ENCODE measurements around the gene PARD3. TPM values are rescaled to one million over a fixed set of nuclear protein-coding genes. Genes with fewer than 3 reads are reported as not detected.

Gene PARD3
- total and polyA plus RNA-seq, 12 donors: 17.0 to 93.8 (median 47.3) TPM

DNA sequence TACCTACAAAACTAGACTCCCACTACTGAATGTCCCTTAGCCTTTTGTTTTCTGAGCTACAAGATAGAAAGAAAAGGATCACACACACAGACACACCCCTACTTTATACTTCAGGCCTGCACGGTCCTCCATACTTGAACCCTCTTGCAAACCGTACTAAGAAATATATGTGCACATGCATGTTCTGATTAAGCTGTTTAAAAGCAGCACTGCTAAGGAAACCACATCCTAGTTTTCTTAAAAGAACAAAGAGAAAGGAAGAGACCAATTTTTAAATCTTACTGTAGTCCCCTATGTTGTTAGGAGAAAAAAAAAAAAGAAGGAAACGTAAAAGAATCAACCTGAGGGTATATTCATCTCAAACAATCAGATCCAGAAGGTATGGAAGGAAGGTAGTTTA, 501.2 kb downstream of the PARD3 start:
- DNase-seq: no peak
- H3K9me3 ChIP-seq (replicated peaks in 1 of 3): no peaks in the 10 kb centered on the region

DNA sequence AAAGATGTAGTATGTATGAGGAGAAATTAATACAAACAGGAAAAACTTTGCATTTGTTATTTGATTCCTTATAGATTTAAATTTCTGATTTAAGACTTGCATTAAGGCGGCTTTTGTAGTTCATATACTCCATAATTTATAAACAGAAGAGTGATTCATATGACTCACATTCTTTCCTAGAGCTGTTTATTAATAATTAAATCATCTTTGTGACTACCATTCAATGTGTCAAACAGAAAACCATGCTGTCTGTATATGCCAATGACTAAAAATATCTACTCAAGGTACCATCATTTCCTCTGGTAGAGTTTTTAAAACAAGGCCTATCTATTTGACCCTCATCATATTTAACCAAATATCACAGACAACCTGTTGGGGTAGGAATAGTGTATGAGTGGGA, 501.7 kb downstream of the PARD3 start:
- 94 to 98% (median 96%) methylated on average over 1 of the region's 1 CpG for WGBS, 4 donors
- H3K36me3 ChIP-seq (replicated peaks in 1 of 2): no peaks in the 10 kb centered on the region
- TF ChIP-seq POLR2A (IDR thresholded peaks at IDR 0.05): no peak
- TF ChIP-seq, protein P1, sequence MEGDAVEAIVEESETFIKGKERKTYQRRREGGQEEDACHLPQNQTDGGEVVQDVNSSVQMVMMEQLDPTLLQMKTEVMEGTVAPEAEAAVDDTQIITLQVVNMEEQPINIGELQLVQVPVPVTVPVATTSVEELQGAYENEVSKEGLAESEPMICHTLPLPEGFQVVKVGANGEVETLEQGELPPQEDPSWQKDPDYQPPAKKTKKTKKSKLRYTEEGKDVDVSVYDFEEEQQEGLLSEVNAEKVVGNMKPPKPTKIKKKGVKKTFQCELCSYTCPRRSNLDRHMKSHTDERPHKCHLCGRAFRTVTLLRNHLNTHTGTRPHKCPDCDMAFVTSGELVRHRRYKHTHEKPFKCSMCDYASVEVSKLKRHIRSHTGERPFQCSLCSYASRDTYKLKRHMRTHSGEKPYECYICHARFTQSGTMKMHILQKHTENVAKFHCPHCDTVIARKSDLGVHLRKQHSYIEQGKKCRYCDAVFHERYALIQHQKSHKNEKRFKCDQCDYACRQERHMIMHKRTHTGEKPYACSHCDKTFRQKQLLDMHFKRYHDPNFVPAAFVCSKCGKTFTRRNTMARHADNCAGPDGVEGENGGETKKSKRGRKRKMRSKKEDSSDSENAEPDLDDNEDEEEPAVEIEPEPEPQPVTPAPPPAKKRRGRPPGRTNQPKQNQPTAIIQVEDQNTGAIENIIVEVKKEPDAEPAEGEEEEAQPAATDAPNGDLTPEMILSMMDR (IDR thresholded peaks at IDR 0.05): no peak

More for the DNA sequence above, 501.2 kb downstream of the PARD3 start:
- no peak overlapping the region for H3K27ac ChIP-seq
- no peaks in the 10 kb centered on the region for H3K27me3 ChIP-seq
- 65 to 79% (median 74%) methylated on average over 3 of the region's 3 CpGs for WGBS, 4 donors
- no peak overlapping the region for H3K4me3 ChIP-seq
- H3K4me1 ChIP-seq (replicated peaks in 1 of 2): peaks cover 0 to 8% of the 10 kb centered on the region in 2 donors
- H3K36me3 ChIP-seq (replicated peaks in 1 of 2): no peaks in the 10 kb centered on the region
- intact Hi-C loops (cut with DNase I): no loop called here
- TF ChIP-seq, protein P1 (IDR thresholded peaks at IDR 0.05): no peak
- no peak for TF ChIP-seq POLR2A (IDR thresholded peaks at IDR 0.05)

DNA sequence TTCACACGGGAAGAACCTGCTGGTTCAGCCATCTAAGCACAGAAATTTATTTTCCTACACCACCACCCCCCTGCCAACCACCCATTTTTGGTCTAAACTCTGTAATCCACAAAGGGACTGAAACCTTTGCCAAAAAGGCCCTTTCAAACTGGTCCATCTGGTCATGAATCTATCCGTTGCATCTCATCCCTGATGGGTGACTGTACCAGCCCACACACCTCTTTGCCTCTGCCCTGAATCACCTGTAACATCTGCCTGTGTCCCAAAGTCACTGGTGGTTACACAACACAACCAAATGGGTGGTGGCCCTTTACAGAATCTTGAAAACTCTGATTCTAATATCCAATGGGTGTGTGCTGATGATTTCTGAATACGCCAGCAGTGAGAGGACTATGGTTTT, 503.4 kb downstream of the PARD3 start:
- Histone ChIP-seq H3K4me1 (replicated peaks in 1 of 2) (peaks cover 0 to 8% of the 10 kb centered on the region in 2 donors), H3K9me3 (replicated peaks in 1 of 3) (no peaks in the 10 kb centered on the region), H3K36me3 (replicated peaks in 1 of 2) (no peaks in the 10 kb centered on the region), H3K27me3 (no peaks in the 10 kb centered on the region), H3K4me3 (no peak overlapping the region), H3K27ac (no peak overlapping the region)
- intact Hi-C loops (cut with DNase I): no loop called here
- whole genome bisulfite sequencing, 4 donors: 90 to 95% (median 93%) methylated on average over 3 of the region's 3 CpGs
- no peak for DNase-seq
- TF ChIP-seq POLR2A (IDR thresholded peaks at IDR 0.05): no peak
- TF ChIP-seq, protein P1 (IDR thresholded peaks at IDR 0.05): no peak

More for the DNA sequence above, 501.7 kb downstream of the PARD3 start:
- H3K4me1 ChIP-seq (replicated peaks in 1 of 2): peaks cover 0 to 8% of the 10 kb centered on the region in 2 donors
- H3K9me3 ChIP-seq (replicated peaks in 1 of 3): no peaks in the 10 kb centered on the region
- no peak overlapping the region for H3K4me3 ChIP-seq
- intact Hi-C loops (cut with DNase I): no loop called here
- H3K27me3 ChIP-seq: no peaks in the 10 kb centered on the region
- no peak for DNase-seq
- no peak overlapping the region for H3K27ac ChIP-seq

DNA sequence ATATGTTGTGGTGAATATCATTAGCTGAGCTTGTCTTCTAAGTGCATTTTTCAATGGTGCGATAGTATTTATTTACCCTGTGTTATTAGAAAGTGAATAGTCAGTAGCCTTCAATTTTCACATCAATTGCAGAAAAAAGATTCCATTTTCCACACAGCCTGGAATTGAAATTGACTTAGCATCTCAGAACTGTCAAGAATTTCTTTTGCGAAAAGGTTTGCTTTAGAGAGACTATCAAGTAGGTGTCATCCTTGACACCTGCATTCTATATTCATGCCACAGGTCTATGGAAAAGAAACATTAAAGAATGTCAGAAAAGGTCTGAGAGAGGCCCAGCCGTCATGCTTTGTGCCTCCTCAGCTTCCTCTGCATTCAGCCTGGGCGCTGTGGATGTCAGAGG, 504.9 kb downstream of the PARD3 start:
- intact Hi-C loops (cut with DNase I): no loop called here
- TF ChIP-seq, protein P1 (IDR thresholded peaks at IDR 0.05): no peak
- no peak for TF ChIP-seq POLR2A (IDR thresholded peaks at IDR 0.05)
- no peak for DNase-seq
- Histone ChIP-seq H3K4me1 (replicated peaks in 1 of 2) (peaks cover 0 to 8% of the 10 kb centered on the region in 2 donors), H3K9me3 (replicated peaks in 1 of 3) (no peaks in the 10 kb centered on the region), H3K27me3 (no peaks in the 10 kb centered on the region), H3K27ac (no peak overlapping the region), H3K36me3 (replicated peaks in 1 of 2) (no peaks in the 10 kb centered on the region), H3K4me3 (no peak overlapping the region)
- 96 to 98% (median 97%) methylated on average over 4 of the region's 4 CpGs for WGBS, 4 donors
